Esophagus muscularis mucosa (tissue), 4 donors: ENCODE results near the gene PTGER1. TPM values are rescaled to one million over a fixed set of nuclear protein-coding genes. Genes with fewer than 3 reads are reported as not detected.
"Not testable (repeated sequence)": the region's sequence is repeated elsewhere in the genome, so short reads cannot be mapped to it uniquely, and the experiment has no call there.

Experiments used
- DNase-seq: peaks from one replicate; pipeline ENCODE4 v3.0.0-alpha.2; 2017; ENCODE audit errors: extremely low spot score
- H3K27ac ChIP-seq, 4 donors: fragments of 200-600 bp; sonication (generic); replicated peaks in 1 of 4; 1 replicate in 3 of 4; 2 replicates in 1 of 4; pipeline ENCODE4 v1.5.1; 2016 to 2019; ENCODE audit warnings: mild to moderate bottlenecking in 1 of 4
- H3K27me3 ChIP-seq, 4 donors: fragments of 200-600 bp; sonication (generic); one replicate each; pipeline versions ENCODE4 v1.5.1 to v1.6.0; 2016 to 2019
- H3K36me3 ChIP-seq, 4 donors: fragments of 200-600 bp; sonication (generic); one replicate each; pipeline ENCODE4 v1.5.1; 2016 to 2019
- H3K4me1 ChIP-seq, 4 donors: fragments of 200-600 bp; sonication (generic); one replicate each; pipeline ENCODE4 v1.5.1; 2016 to 2019
- H3K4me3 ChIP-seq, 4 donors: fragments of 200-600 bp; sonication (generic); 1 replicate in 2 of 4; 2 replicates in 2 of 4; pipeline ENCODE4 v1.5.1; 2016 to 2019; ENCODE audit warnings: mild to moderate bottlenecking in 4 of 4, moderate library complexity in 1 of 4
- H3K9me3 ChIP-seq, 4 donors: fragments of 200-600 bp; sonication (generic); 1 replicate in 3 of 4; 2 replicates in 1 of 4; pipeline ENCODE4 v1.5.1; 2016 to 2019
- EP300 ChIP-seq: sonication (generic); formaldehyde crosslinking; IDR thresholded peaks from one replicate; pipeline ENCODE4 v1.6.1; 2017; ENCODE audit warnings: antibody characterized with exemption
- POLR2A ChIP-seq: fragments of 450-650 bp; IDR thresholded peaks from one replicate; pipeline ENCODE4 v1.6.1; 2017; ENCODE audit warnings: antibody characterized with exemption, moderate library complexity, mild to moderate bottlenecking, low read depth
- POLR2AphosphoS5 ChIP-seq, 2 donors: sonication (generic); formaldehyde crosslinking; IDR thresholded peaks; one replicate each; pipeline ENCODE4 v1.6.1; 2017; ENCODE audit warnings: antibody characterized with exemption in 2 of 2
- WGBS: methylation state at CpG from one replicate; pipeline ENCODE4 v1.1.5; 2018; 5-methylcytosine and 5-hydroxymethylcytosine counted together
- intact Hi-C: fragments of 100-400 bp; cut with DNase I; formaldehyde crosslinking; loops from one replicate; pipeline ENCODE4 v1.15.1; 2023
- total RNA-seq, 4 donors: library from RNA; depleted of rRNA; stranded (reverse); fragments of >200 nt; gene quantifications; one replicate each; pipeline versions ENCODE4 v1.1.0 to v1.2.1, GENCODE V29; 2016
- TF ChIP-seq, protein P1 (sequence below), 3 experiments: fragments of 200-600 bp in 2 of 3; fragments of 450-650 bp in 1 of 3; sonication (generic) in 2 of 3; IDR thresholded peaks; one replicate each; pipeline ENCODE4 v1.5.1; 2017 to 2019; ENCODE audit warnings: antibody characterized with exemption in 3 of 3, mild to moderate bottlenecking in 2 of 3, moderate library complexity in 1 of 3

The PTGER1 gene
- total RNA-seq, 4 donors from 2014 or later: 0.80 to 1.8 (median 1.3) TPM; not detected in 1

DNA sequence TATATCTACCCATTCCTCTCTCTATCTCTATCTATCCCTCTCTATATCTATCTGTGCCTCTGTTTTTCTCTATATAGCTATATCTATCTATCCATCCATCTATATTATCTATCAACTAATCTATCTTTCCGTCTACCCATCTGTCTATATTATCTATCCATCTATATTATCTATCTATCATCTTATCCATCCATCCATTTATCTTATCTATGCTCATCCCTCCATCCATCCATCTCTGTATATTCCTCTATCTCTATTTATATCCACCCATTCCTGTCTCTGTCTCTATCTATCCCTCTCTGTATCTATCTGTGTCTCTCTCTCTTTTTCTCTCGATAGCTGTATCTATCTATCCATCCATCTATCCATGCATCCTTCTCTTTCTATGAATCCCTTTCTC lies 14.2 kb downstream of the PTGER1 start:
- DNase-seq: no peak
- Histone ChIP-seq H3K27me3 (no peaks in the 10 kb centered on the region), H3K4me3 (no peak overlapping the region), H3K36me3 (peaks cover 45 to 94% (median 83%) of the 10 kb centered on the region in 4 donors), H3K4me1 (no peaks in the 10 kb centered on the region), H3K27ac (no peak overlapping the region), H3K9me3 (no peaks in the 10 kb centered on the region)
- intact Hi-C loops: no loop called here
- no peak for TF ChIP-seq POLR2A
- TF ChIP-seq POLR2AphosphoS5 (IDR thresholded peaks at IDR 0.05): no peak
- TF ChIP-seq EP300: no peak
- TF ChIP-seq, protein P1, sequence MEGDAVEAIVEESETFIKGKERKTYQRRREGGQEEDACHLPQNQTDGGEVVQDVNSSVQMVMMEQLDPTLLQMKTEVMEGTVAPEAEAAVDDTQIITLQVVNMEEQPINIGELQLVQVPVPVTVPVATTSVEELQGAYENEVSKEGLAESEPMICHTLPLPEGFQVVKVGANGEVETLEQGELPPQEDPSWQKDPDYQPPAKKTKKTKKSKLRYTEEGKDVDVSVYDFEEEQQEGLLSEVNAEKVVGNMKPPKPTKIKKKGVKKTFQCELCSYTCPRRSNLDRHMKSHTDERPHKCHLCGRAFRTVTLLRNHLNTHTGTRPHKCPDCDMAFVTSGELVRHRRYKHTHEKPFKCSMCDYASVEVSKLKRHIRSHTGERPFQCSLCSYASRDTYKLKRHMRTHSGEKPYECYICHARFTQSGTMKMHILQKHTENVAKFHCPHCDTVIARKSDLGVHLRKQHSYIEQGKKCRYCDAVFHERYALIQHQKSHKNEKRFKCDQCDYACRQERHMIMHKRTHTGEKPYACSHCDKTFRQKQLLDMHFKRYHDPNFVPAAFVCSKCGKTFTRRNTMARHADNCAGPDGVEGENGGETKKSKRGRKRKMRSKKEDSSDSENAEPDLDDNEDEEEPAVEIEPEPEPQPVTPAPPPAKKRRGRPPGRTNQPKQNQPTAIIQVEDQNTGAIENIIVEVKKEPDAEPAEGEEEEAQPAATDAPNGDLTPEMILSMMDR (IDR thresholded peaks at IDR 0.05): no peak
- 96% methylated on average over 2 of the region's 2 CpGs for WGBS

DNA sequence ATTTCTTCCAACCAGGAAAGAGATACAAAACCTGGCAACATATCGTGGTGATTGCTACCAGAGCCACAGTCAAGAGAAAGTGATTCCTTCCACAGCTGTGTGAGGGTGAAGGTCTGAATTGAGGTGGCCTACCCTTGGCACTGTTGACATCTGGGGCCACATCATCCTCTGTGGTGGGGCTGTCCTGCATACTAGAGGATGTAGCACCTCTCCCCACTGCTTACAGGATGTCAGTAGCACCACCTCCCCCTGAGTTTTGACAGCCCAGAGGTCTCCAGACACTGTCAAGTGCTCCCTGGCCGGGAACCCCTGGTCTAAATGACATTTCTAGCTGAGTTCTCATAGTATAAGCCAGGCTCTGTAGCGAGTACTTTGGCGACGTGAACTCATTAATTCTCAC lies 15.5 kb downstream of the PTGER1 start:
- no peak for DNase-seq
- peaks cover 52 to 94% (median 81%) of the 10 kb centered on the region in 4 donors for H3K36me3 ChIP-seq
- TF ChIP-seq EP300 (no peak), POLR2A (no peak), POLR2AphosphoS5 (IDR thresholded peaks at IDR 0.05) (no peak)
- TF ChIP-seq, protein P1 (IDR thresholded peaks at IDR 0.05): no peak
- no peaks in the 10 kb centered on the region for H3K4me1 ChIP-seq
- H3K27ac ChIP-seq: no peak overlapping the region
- H3K4me3 ChIP-seq: no peak overlapping the region
- 50% methylated on average over 4 of the region's 5 CpGs for WGBS
- H3K27me3 ChIP-seq: no peaks in the 10 kb centered on the region
- intact Hi-C loops: no loop called here
- no peaks in the 10 kb centered on the region for H3K9me3 ChIP-seq

DNA sequence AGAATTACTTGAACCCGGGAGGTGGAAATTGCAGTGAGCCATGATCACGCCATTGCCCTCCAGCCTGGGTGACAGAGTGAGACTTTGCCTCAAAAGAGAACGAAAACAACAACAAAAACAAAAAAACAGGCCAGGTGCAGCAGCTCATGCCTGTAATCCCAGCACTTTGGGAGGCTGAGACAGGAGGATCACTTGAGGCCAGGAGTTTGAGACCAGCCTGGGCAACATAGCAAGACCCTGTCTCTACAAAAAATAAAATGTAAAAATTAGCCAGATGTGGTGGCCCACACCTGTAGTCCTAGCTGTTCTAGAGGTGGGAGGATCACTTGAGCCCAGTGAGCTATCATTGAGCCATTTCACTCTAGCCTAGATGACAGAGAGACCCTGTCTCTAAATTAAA lies 22.9 kb downstream of the PTGER1 start:
- H3K27me3 ChIP-seq, DNase-seq, H3K4me3 ChIP-seq, H3K27ac ChIP-seq, intact Hi-C loops, H3K9me3 ChIP-seq, H3K4me1 ChIP-seq: not testable (repeated sequence)
- peaks cover 69 to 97% (median 82%) of the 10 kb centered on the region in 4 donors for H3K36me3 ChIP-seq
- 94% methylated on average over 3 of the region's 3 CpGs for WGBS

DNA sequence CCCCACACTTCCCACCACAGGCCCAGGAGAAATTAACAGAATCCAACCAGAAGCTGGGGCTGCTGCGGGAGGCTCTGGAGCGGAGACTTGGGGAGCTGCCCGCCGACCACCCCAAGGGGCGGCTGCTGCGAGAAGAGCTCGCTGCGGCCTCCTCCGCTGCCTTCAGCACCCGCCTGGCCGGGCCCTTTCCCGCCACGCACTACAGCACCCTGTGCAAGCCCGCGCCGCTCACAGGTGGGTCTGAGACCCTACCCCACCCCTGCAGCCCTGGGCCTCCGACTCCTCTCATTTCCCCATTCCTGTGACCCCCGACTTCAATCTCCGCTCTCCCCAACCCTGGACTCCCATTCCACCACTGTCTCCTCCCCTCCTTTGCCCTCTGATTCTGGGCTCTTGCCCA lies 24.3 kb downstream of the PTGER1 start:
- Histone ChIP-seq H3K4me3 (no peak overlapping the region), H3K27me3 (no peaks in the 10 kb centered on the region), H3K36me3 (peaks cover 81 to 100% (median 92%) of the 10 kb centered on the region in 4 donors), H3K9me3 (no peaks in the 10 kb centered on the region), H3K4me1 (no peaks in the 10 kb centered on the region), H3K27ac (no peak overlapping the region)
- DNase-seq: no peak
- WGBS: 99% methylated on average over 15 of the region's 19 CpGs
- intact Hi-C loops: no loop called here
- TF ChIP-seq POLR2A (no peak), EP300 (no peak), POLR2AphosphoS5 (IDR thresholded peaks at IDR 0.05) (no peak)
- TF ChIP-seq, protein P1 (IDR thresholded peaks at IDR 0.05): no peak

DNA sequence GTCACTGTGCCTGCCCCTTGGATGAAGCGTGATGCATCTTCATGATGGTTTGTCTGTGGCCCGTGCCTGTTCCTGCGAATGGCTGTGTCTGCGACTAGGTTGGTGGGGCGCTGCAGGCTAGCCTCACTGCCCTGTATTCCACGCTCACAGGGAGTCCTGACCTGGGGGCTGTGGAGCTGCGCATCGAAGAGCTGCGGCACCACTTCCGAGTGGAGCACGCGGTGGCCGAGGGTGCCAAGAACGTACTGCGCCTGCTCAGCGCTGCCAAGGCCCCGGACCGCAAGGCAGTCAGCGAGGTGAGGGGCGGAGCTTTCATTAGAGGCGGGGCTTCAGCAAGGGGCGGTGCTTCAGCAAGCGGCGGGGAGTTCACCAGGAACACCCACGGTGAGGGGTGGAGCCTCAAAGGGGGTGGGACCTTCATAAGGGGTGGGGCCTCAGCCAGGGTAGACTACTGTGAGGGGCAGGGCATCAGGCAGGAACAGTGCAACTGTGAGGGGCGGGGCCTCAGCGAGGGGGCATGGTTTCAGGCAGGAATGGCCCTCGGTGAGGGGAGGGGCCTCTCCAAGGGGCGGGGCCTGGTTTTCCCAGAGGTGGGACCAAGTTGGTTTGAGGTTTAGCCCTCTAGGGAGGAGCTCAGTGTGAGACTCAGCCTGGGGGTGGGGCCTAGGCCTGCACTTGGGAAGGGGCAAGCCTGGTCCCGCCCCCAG lies 24.8 kb downstream of the PTGER1 start:
- DNase-seq: no peak
- no peaks in the 10 kb centered on the region for H3K27me3 ChIP-seq
- H3K36me3 ChIP-seq: peaks cover 80 to 100% (median 94%) of the 10 kb centered on the region in 4 donors
- no peaks in the 10 kb centered on the region for H3K9me3 ChIP-seq
- no peak overlapping the region for H3K4me3 ChIP-seq
- H3K4me1 ChIP-seq: no peaks in the 10 kb centered on the region
- 76% methylated on average over 17 of the region's 30 CpGs for WGBS
- no peak overlapping the region for H3K27ac ChIP-seq
- TF ChIP-seq POLR2AphosphoS5 (IDR thresholded peaks at IDR 0.05) (no peak), POLR2A (no peak)
- TF ChIP-seq, protein P1 (IDR thresholded peaks at IDR 0.05): no peak
- intact Hi-C loops: no loop called here
